T-helper 1 cell treated with Interleukin-12 subunit alpha and Interleukin-12 subunit beta and Interleukin-4 antibody, amounts not matched to agents 30 ng/mL and 1 ng/mL, for 36 hours (primary cell): Measurements from ENCODE around the gene CDH13. TPM values are rescaled to one million over a fixed set of nuclear protein-coding genes. Genes with fewer than 3 reads are reported as not detected.

Experiments
- intact Hi-C: fragments of 100-400 bp; cut with micrococcal nuclease; formaldehyde crosslinking; loops from one replicate; pipeline ENCODE4 v1.15.1; 2024
- total RNA-seq: library from RNA; stranded (reverse); gene quantifications from 2 replicates; pipeline ENCODE4 v1.2.3, GENCODE V29; 2022

CDH13 gene
- total RNA-seq, 1 donor from 2014 or later, result not detected

DNA sequence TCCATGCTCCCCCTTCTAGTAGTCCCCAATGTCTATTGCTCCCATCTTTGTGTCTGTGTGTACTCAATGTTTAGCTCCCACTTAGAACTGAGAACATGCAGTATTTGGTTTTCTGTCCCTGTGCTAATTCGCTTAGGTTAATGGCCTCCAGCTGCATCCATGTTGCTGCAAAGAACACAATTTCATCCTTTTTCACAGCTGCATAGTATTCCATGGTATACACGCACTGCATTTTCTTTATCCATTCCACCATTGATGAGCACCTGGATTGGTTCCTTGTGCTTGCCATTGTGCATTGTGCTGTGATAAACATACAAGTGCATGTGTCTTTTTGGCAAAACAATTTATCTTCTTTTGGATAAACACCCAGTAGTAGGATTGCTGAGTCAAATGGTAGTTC is 1104.0 kb downstream of the CDH13 start:
- intact Hi-C loops, result no loop called here

DNA sequence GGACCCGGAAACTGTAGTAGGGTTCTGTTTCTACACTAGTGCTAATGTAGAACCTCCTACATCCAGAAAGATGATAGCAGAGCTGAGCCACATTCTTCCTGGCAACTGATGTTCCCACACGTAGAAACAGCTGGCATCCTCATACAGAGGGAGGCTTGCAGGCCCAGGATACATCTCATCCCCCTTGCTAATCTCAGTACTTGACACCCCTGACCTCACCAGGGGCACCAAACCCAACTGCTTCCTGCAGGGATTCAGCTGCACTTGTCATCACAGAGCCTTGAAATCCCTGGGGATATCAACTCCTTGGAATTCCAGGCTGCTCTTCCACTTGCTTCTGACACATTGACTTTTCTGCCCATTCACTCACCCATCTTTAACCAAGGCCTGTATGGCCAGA is 1105.8 kb downstream of the CDH13 start:
- intact Hi-C loops, result no loop called here

GRCh38 chr16:83733301-83733700 is 1106.5 kb downstream of the CDH13 start:
- intact Hi-C loops, result no loop called here

DNA sequence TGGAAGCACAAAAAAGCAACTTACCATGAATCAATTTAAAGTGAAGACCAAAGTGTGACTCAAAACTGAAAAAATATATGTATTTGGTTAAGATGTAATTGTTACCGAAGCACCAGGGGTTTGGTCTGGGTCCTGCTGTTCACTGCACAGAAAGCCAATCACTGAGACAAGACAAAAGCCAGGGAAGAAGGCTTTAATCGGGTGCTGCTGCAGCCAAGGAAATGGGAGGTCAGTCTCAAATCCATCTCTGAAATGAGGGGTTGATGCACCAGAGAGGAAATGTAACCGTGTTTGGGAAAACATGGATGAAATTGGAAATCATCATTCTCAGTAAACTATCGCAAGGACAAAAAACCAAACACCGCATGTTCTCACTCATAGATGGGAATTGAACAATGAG is 1107.4 kb downstream of the CDH13 start:
- intact Hi-C loops, result no loop called here

DNA sequence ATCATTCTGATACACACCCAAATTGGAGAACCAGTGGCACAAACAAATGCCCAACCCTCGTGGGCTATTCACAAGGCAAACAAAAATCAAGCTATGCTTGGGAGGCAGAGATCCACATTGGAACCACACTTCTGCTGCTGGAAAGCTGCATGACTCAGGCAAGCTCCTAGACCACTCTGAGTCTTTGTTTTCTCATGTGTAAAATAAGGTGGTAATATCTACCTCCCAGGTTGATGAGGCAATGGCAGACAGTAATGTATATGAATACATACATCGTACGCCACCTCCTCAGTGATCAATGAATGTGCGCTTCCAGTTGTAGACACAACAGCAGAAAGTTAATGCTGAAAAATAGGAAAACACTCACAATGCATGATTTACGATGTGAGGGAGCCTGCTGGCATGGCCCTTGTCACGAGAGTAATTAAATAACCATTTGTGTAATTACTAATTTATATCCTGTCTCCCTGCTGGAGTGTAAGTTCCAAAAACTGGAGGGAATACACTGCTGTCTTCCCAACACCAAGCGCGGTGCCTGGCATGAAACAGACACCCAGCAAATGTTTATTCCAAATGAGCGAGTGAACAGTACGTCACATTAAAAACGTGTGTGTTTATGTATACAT is 1111.1 kb downstream of the CDH13 start:
- intact Hi-C loops, result no loop called here

DNA sequence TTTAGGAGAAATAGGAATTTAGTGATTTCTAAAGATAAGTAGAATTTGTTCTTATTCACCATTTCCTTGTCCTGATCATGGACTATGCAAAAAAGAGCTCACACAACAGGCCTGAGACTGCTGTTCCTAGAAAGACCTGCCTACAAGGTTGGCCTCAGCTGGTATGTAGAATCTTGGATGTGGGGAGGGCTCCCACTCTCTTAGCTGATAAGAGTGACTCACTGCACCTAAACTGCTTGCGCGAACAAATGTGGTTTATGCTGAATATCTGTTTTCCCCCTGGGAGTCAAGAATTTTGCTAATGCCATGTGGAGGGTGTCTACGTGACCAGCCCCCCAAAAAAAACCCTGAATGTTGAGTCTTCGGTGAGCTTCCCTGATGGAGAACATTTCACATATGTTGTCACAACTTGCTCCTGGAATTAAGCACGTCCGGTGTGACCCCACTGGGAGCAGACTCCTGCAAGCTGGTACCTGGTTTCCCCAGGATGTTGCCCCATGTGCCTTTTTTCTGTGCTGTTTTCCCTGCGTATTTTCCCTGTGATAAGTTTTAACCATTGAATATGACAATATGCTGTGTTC is 1112.2 kb downstream of the CDH13 start:
- intact Hi-C loops, result no loop called here

- intact Hi-C loops, result no loop called here
These were observed 1115.5 kb downstream of the CDH13 start for GRCh38 chr16:83742124-83742899.

DNA sequence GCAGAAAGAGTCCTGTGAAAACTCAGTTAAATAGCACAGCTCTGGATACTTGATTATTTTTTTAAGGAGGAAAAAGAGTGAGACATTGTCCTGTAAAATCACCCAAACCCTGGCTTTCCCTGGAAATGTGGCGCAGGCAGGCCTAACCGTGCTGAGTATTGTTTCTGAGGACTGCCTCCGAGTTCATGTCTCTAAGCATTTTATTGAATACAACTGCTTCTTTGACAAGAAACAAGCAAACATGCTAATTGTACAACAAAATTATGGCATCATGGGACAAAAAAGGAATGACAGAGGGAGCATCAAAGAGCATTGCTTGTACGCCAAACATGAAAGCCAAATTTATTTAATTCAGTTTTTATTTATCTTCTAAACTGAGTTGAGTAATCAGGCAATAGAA is 1116.5 kb downstream of the CDH13 start:
- intact Hi-C loops, result no loop called here

DNA sequence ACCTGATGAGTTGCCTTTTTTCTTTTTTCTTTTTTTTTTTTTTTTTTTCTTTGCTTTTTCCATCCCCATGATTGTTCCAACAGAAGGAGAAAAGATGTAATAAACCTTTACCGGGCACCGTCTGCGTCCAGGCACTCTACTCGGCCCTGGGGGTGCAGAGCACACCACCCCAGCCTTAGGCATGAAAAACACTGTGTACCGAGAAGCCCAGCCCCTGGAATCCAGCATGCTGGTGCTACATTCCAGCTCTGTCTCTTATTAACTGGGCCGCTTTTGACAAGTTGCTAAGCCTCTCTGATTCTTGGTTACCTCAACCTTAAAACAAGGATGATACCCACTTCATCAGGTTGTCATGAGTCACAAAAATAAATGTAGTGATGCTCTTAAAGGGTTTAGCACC is 1117.0 kb downstream of the CDH13 start:
- intact Hi-C loops, result no loop called here

DNA sequence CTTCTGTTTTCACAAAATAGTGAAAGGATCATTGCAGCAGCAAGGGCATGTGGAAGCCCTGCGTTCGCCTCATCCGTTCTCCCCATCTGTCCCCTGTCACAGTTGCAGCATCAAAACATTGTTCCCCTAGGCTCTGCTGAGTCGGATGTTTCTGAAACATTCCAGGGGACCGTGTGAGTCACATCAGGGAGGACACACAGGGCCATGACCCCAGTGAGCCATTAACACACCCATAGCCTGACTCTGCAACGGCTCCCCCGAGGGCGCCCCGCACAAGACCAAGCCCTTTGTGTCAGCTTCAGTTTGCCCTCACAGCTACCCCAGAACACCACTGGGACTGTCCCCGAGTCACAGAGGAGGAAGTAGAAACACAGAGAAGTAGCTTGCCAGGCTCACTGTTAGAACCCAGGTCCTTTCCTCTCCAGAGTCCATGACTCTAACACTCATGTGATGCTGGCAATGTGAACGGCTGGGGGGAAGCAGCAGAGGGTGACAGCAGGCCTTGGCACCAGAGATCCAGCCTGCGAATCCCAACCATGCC is 1117.7 kb downstream of the CDH13 start:
- intact Hi-C loops, result no loop called here

GRCh38 chr16:83746611-83747010 is 1119.8 kb downstream of the CDH13 start:
- intact Hi-C loops, result no loop called here

DNA sequence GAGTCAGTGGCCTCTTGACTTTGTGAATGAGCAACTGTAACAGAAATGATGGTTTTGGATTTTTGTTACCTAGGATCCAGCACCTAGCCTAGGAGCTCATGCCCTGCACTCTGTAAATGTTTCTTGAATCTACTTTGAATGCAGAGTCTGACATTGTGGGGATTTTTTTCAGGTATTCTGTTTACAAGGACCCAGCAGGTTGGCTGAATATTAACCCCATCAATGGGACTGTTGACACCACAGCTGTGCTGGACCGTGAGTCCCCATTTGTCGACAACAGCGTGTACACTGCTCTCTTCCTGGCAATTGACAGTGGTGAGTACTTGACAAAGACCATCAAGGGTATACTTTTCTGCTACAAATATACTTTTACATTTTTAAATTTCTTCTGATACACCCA is 1121.2 kb downstream of the CDH13 start:
- intact Hi-C loops, result no loop called here

- intact Hi-C loops, result no loop called here
These were observed 1128.6 kb downstream of the CDH13 start for GRCh38 chr16:83755391-83755790.

DNA sequence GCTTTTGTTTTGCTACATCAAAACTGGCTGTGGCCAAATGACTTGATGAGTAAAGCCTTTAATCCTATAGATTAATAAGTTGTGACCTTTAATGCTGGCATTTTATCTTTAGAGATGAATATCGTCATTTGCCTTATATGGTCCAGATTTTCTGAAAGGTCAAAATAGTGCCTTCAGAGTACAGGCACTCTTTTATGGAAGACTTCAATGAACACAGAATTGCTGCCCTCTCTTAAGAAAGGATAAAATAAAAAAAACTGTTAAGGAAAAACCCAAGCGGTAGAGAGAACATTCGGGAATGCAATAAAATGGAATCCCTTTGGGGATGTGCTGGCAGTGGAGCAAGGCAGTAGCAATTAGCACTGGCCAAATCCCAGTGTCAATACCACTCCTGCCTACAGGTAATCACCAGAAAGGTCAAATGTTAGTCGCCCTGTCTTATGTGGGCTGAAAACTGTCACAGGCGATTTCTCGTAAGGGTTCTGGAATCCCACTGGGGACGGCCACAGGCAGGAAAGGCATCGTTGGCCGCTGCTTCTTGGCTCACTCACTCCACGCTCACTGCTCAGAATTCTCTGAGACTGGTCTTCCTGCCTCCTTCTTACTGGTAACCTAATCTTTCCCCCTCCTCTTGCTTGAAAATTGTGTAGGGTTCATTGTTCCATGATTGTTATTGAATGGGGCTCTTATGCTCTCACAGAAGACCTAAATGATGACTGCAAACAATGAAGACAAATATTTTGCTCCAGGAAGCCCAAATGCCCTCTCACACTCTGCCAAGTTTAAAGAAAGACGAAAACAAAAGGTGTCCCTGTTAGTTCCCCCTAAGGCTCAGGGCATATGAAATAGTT is 1135.6 kb downstream of the CDH13 start:
- intact Hi-C loops, result no loop called here

- intact Hi-C loops, result no loop called here
These were observed 1136.2 kb downstream of the CDH13 start for GRCh38 chr16:83762992-83763358.

DNA sequence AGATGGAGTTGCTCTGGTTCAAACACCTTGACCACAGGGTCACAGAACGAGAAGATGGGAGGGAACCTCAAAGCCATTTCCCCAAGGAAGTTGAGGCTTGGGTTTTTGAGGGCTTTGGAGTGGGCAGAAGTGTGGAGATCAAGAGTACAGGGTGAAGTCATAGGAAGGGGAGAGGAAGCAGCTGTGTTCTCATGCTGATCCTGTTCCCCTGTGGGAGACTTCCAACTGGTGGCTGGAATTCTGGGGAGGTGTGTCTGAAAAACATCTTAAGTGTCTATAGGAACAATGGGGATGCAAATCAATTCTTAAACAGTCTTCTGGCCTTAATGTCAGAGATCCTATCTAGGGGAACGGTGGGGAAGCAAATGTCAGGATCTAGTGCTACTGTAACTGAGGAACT is 1142.2 kb downstream of the CDH13 start:
- intact Hi-C loops, result no loop called here

- intact Hi-C loops, result no loop called here
These were observed 1142.7 kb downstream of the CDH13 start for GRCh38 chr16:83769397-83770008.

GRCh38 chr16:83771306-83771942 is 1144.7 kb downstream of the CDH13 start:
- intact Hi-C loops, result no loop called here

DNA sequence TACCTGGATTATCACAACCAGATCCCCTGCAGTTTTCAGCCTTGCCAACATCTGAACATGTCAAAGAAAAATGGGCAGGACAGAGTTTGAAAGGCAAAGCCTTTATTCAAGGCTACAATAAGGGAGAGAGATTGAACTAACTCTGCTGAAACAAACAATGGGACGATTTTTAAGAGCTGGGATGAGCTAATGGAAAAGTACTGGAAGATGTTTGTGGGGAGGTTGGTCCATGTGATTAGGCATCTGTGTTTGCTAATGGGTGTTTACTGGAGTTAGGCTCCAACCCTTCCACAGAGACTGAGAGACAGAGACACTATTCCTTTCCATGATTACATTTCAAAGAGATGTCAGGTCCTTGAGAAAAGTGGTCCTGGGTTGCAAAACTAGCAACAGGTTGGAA is 1146.0 kb downstream of the CDH13 start:
- intact Hi-C loops, result no loop called here

DNA sequence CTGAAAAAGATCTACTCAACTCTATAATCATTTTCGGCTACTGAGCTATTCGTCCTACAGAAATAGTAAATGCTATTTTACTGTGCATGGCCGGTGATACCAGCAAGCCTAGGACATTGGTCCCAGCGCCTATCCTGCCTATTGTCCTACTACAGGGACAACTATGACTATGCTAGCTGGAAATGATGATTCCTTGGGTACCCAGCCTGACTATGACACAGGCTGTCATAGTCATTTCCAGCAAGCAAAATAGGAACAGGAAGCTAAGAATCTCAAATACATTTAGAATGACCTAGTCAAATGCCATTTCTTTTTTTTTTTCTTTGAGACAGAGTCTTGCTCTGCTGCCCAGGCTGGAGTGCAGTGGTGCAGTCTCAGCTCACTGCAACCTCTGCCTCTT is 1147.3 kb downstream of the CDH13 start:
- intact Hi-C loops, result no loop called here

- intact Hi-C loops, result no loop called here
These were observed 1150.2 kb downstream of the CDH13 start for GRCh38 chr16:83776944-83777343.
